H9 (cell line): ENCODE measurements around the gene OR5K2. TPM values are rescaled to one million over a fixed set of nuclear protein-coding genes. Genes with fewer than 3 reads are reported as not detected.

Experiments used
- DNase-seq: peaks from one replicate; pipeline ENCODE4 v3.0.0-alpha.2; 2017
- H2AFZ ChIP-seq: one replicate; pipeline ENCODE4 v1.6.1; 2013; ENCODE audit warnings: mild to moderate bottlenecking, low read length, control low read depth, moderate library complexity
- H2AK5ac ChIP-seq: 2 replicates; pipeline ENCODE4 v1.6.1; 2013; ENCODE audit warnings: low read length, control low read depth, mixed read lengths; ENCODE audit not compliant: insufficient read length
- H2BK120ac ChIP-seq: one replicate; pipeline ENCODE4 v1.6.1; 2013; ENCODE audit warnings: low read depth, mild to moderate bottlenecking, low read length, control low read depth, inconsistent platforms; ENCODE audit not compliant: poor library complexity, severe bottlenecking
- H2BK12ac ChIP-seq: 2 replicates; pipeline ENCODE4 v1.6.1; 2013; ENCODE audit warnings: low read length, control low read depth, mixed read lengths, low read depth; ENCODE audit not compliant: insufficient read length
- H2BK15ac ChIP-seq: 2 replicates; pipeline ENCODE4 v1.6.1; 2013; ENCODE audit warnings: low read depth, low read length, control low read depth
- H2BK20ac ChIP-seq: one replicate; pipeline ENCODE4 v1.6.1; 2013; ENCODE audit warnings: low read depth, mild to moderate bottlenecking, low read length, control low read depth, inconsistent platforms; ENCODE audit not compliant: poor library complexity, severe bottlenecking
- H2BK5ac ChIP-seq: 2 replicates; pipeline ENCODE4 v1.6.1; 2013; ENCODE audit warnings: low read length, control low read depth, mixed read lengths; ENCODE audit not compliant: insufficient read length
- H3K14ac ChIP-seq: 2 replicates; pipeline ENCODE4 v1.6.1; 2013; ENCODE audit warnings: low read length, control low read depth; ENCODE audit not compliant: insufficient read depth
- H3K18ac ChIP-seq: 2 replicates; pipeline ENCODE4 v1.6.1; 2013; ENCODE audit warnings: low read depth, mild to moderate bottlenecking, mixed read lengths, low read length, control low read depth; ENCODE audit not compliant: insufficient read length
- H3K23ac ChIP-seq: 2 replicates; pipeline ENCODE4 v1.6.1; 2013; ENCODE audit warnings: low read length, control low read depth, mixed read lengths, low read depth; ENCODE audit not compliant: insufficient read length
- H3K23me2 ChIP-seq: 2 replicates; pipeline ENCODE4 v1.6.1; 2013; ENCODE audit warnings: low read depth, mild to moderate bottlenecking, mixed read lengths, low read length, control low read depth; ENCODE audit not compliant: insufficient read length, poor library complexity, severe bottlenecking
- H3K27ac ChIP-seq: 2 replicates; pipeline ENCODE4 v1.5.1; 2013; ENCODE audit warnings: low read length, control low read depth, mixed read lengths, low read depth; ENCODE audit not compliant: insufficient read length
- H3K27me3 ChIP-seq: 2 replicates; pipeline ENCODE4 v1.6.1; 2013; ENCODE audit warnings: low read length, control low read depth, inconsistent platforms; ENCODE audit not compliant: insufficient read depth
- H3K4ac ChIP-seq: 2 replicates; pipeline ENCODE4 v1.6.1; 2013; ENCODE audit warnings: low read depth, mild to moderate bottlenecking, control low read depth, inconsistent platforms, low read length, moderate library complexity
- H3K4me1 ChIP-seq: 2 replicates; pipeline ENCODE4 v1.6.1; 2013; ENCODE audit warnings: low read length, control low read depth, inconsistent platforms; ENCODE audit not compliant: insufficient read depth
- H3K4me2 ChIP-seq: 2 replicates; pipeline ENCODE4 v1.6.1; 2013; ENCODE audit warnings: low read length, control low read depth, mixed read lengths; ENCODE audit not compliant: insufficient read length, insufficient read depth
- H3K56ac ChIP-seq: 2 replicates; pipeline ENCODE4 v1.6.1; 2013; ENCODE audit warnings: low read depth, mild to moderate bottlenecking, mixed read lengths, low read length, control low read depth; ENCODE audit not compliant: insufficient read length
- H3K79me1 ChIP-seq: 2 replicates; pipeline ENCODE4 v1.6.1; 2013; ENCODE audit warnings: low read depth, mild to moderate bottlenecking, moderate library complexity, low read length, control low read depth, inconsistent platforms; ENCODE audit not compliant: insufficient read depth, poor library complexity, severe bottlenecking
- H3K79me2 ChIP-seq: 2 replicates; pipeline ENCODE4 v1.6.1; 2013; ENCODE audit warnings: low read length, control low read depth, inconsistent platforms; ENCODE audit not compliant: insufficient read depth
- H3K9ac ChIP-seq: 2 replicates; pipeline ENCODE4 v1.6.1; 2013; ENCODE audit warnings: low read length, control low read depth, mixed read lengths; ENCODE audit not compliant: insufficient read length; ENCODE audit errors: extremely low read depth
- H3K9me3 ChIP-seq: one replicate; pipeline ENCODE4 v1.6.1; 2013; ENCODE audit warnings: low read depth, low read length, inconsistent platforms; ENCODE audit not compliant: control insufficient read depth
- H3T11ph ChIP-seq: one replicate; pipeline ENCODE4 v1.6.1; 2013; ENCODE audit warnings: mild to moderate bottlenecking, low read length, control low read depth, inconsistent platforms
- H4K20me1 ChIP-seq: one replicate; pipeline ENCODE4 v1.6.1; 2013; ENCODE audit not compliant: control insufficient read depth, insufficient read length, insufficient read depth
- H4K5ac ChIP-seq: 2 replicates; pipeline ENCODE4 v1.6.1; 2013; ENCODE audit warnings: low read depth, mild to moderate bottlenecking, mixed read lengths, low read length, control low read depth; ENCODE audit not compliant: insufficient read length
- H4K8ac ChIP-seq: replicated peaks from 2 replicates; pipeline ENCODE4 v1.6.1; 2013; ENCODE audit warnings: low read length, control low read depth, mixed read lengths, low read depth; ENCODE audit not compliant: insufficient read length
- H4K91ac ChIP-seq: 2 replicates; pipeline ENCODE4 v1.6.1; 2013; ENCODE audit warnings: low read depth, mild to moderate bottlenecking, moderate library complexity, mixed read lengths, low read length, control low read depth; ENCODE audit not compliant: insufficient read length
- H3K27ac Mint-ChIP-seq, 3 experiments: 2 replicates in 2 of 3; 3 replicates in 1 of 3; pipeline ENCODE4 v1.8.0; 2020 to 2021; ENCODE audit warnings: mixed read lengths in 3 of 3, mild to moderate bottlenecking in 1 of 3, moderate library complexity in 1 of 3
- H3K27me3 Mint-ChIP-seq: 2 replicates; pipeline ENCODE4 v1.8.0; 2021; ENCODE audit warnings: low read depth, mild to moderate bottlenecking, moderate library complexity, mixed read lengths
- H3K36me3 Mint-ChIP-seq, 3 experiments: 2 replicates in 2 of 3; 3 replicates in 1 of 3; pipeline ENCODE4 v1.8.0; 2020 to 2021; ENCODE audit warnings: low read depth in 3 of 3, mixed read lengths in 3 of 3; ENCODE audit not compliant: insufficient read depth in 1 of 3
- H3K4me1 Mint-ChIP-seq, 2 experiments: 2 replicates each; pipeline ENCODE4 v1.8.0; 2020; ENCODE audit warnings: mixed read lengths in 2 of 2
- H3K4me3 Mint-ChIP-seq, 2 experiments: 2 replicates in 1 of 2; 3 replicates in 1 of 2; pipeline ENCODE4 v1.8.0; 2020 to 2021; ENCODE audit warnings: mild to moderate bottlenecking in 2 of 2, mixed read lengths in 2 of 2, moderate library complexity in 1 of 2
- H3K9me3 Mint-ChIP-seq, 2 experiments: 2 replicates in 1 of 2; 3 replicates in 1 of 2; pipeline ENCODE4 v1.8.0; 2020; ENCODE audit warnings: mild to moderate bottlenecking in 2 of 2, mixed read lengths in 2 of 2, moderate library complexity in 1 of 2
- CTCF ChIP-seq: fragments of 200-600 bp; sonication (generic); conservative IDR thresholded peaks from 3 replicates; pipeline ENCODE4 v1.8.0; 2021; ENCODE audit warnings: antibody characterized with exemption, mild to moderate bottlenecking
- WGBS: extraction: QIAGEN DNeasy Blood & Tissue Kit; methylation state at CpG from one replicate; pipeline ENCODE4 v1.1.7; 2013; ENCODE audit warnings: missing lambda C conversion rate, low lambda C conversion rate, mixed read lengths; ENCODE audit not compliant: insufficient read length; ENCODE audit errors: extremely low coverage; 5-methylcytosine and 5-hydroxymethylcytosine counted together
- total RNA-seq: library from RNA; stranded (reverse); gene quantifications from 2 replicates; pipeline ENCODE4 v1.2.1, GENCODE V29; 2021

The OR5K2 gene
- total RNA-seq, 1 experiment from 2014 or later: not detected

- Mint-ChIP-seq H3K4me1 (peaks cover 3 to 8% of the 10 kb centered on the region in 2 experiments), H3K36me3 (peaks cover 5 to 20% (median 16%) of the 10 kb centered on the region in 3 experiments; a peak in 5 of 7 replicates), H3K4me3 (no peak overlapping the region), H3K27me3 (no peaks in the 10 kb centered on the region), H3K27ac (no peak overlapping the region), H3K9me3 (no peaks in the 10 kb centered on the region)
- Histone ChIP-seq H2BK20ac (no peak overlapping the region), H3K9me3 (no peaks in the 10 kb centered on the region), H3K23me2 (no peaks in the 10 kb centered on the region), H3K4me1 (peaks cover 2% of the 10 kb centered on the region; the same call in 1 of the 2 replicates), H3K23ac (no peak overlapping the region), H2AK5ac (no peak overlapping the region), H4K8ac (no peak overlapping the region), H3K9ac (no peak overlapping the region), H3K79me1 (no peaks in the 10 kb centered on the region), H4K20me1 (no peaks in the 10 kb centered on the region), H2BK120ac (no peak overlapping the region), H3K4ac (no peak overlapping the region), H4K91ac (no peak overlapping the region), H3K79me2 (no peaks in the 10 kb centered on the region), H2BK12ac (no peak overlapping the region), H4K5ac (no peak overlapping the region), H2BK5ac (no peak overlapping the region), H3K27me3 (no peaks in the 10 kb centered on the region), H2BK15ac (no peak overlapping the region), H3K56ac (no peak overlapping the region), H3K14ac (no peak overlapping the region), H3K4me2 (no peak overlapping the region), H3T11ph (no peak overlapping the region), H2AFZ (no peak overlapping the region), H3K27ac (no peak overlapping the region), H3K18ac (no peak overlapping the region)
- no CpG with 5 or more reads among the region's 4 CpGs for WGBS
- DNase-seq: no peak
- TF ChIP-seq CTCF: no peak
Observed at GRCh38 chr3:98513091-98513511, 15.6 kb downstream of the OR5K2 start.
